ENCODE results near the gene METTL26. TPM values are rescaled to one million over a fixed set of nuclear protein-coding genes. Genes with fewer than 3 reads are reported as not detected.

METTL26 gene
- total and polyA plus RNA-seq, 10 of the 15 experiments (the other 5 are each of a cell fraction or from before 2014, with no cell fraction given) = 5.4 to 163 (median 79.3) TPM

DNA sequence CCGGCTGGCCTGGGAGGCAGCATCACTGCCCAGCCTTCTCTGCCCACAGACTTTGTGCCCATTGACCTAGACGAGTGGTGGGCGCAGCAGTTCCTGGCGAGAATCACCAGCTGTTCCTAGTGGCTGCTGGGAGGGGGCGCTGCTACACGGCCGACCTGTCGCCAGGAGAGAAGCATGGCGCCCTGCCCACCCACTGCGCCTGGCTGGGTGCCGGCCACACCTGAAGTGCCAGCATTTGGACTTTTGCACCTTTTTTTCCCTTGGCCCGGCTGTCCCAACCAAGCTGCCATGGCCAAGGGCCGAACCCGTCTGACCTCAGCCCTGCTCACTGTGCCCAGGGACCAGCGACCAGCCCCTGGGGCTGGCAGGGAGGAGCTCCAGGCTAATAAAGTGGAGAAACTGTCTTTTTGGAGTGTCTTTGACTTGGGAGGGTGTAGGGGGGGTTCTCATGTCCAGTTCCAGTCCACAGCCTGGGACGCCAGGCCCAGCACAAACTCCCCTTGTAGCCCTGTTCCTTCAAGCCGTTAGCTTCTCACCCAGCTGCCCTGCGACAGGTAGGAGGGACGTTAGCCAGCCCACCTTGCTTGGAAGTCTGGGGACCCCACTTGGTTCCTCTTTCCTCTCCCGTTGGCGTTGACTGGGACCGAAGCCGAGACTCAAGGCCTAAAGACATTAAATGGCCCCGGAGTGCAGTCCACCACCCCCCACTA is 12.1 kb upstream of the METTL26 start (continued):
- TF ChIP-seq, protein P1, sequence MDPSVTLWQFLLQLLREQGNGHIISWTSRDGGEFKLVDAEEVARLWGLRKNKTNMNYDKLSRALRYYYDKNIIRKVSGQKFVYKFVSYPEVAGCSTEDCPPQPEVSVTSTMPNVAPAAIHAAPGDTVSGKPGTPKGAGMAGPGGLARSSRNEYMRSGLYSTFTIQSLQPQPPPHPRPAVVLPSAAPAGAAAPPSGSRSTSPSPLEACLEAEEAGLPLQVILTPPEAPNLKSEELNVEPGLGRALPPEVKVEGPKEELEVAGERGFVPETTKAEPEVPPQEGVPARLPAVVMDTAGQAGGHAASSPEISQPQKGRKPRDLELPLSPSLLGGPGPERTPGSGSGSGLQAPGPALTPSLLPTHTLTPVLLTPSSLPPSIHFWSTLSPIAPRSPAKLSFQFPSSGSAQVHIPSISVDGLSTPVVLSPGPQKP (IDR thresholded peaks at IDR 0.05; ENCODE audit: low read depth, low read length) = no peak
- TF ChIP-seq, protein P2, sequence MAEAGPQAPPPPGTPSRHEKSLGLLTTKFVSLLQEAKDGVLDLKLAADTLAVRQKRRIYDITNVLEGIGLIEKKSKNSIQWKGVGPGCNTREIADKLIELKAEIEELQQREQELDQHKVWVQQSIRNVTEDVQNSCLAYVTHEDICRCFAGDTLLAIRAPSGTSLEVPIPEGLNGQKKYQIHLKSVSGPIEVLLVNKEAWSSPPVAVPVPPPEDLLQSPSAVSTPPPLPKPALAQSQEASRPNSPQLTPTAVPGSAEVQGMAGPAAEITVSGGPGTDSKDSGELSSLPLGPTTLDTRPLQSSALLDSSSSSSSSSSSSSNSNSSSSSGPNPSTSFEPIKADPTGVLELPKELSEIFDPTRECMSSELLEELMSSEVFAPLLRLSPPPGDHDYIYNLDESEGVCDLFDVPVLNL (IDR thresholded peaks at IDR 0.05; ENCODE audit: low read depth, low read length) = no peak
- TF ChIP-seq CHD2 (IDR thresholded peaks at IDR 0.05; ENCODE audit: borderline replicate concordance, low read depth, low read length) = no peak
- no peak for TF ChIP-seq NR2C2 (IDR thresholded peaks at IDR 0.05; ENCODE audit: borderline replicate concordance, control insufficient read depth, insufficient read length, low read depth)
- TF ChIP-seq HSF1 (IDR thresholded peaks at IDR 0.05; ENCODE audit: low read depth, low read length) = no peak
- TF ChIP-seq TCF7 (IDR thresholded peaks at IDR 0.05; ENCODE audit: borderline replicate concordance) = no peak
- TF ChIP-seq, protein P3, sequence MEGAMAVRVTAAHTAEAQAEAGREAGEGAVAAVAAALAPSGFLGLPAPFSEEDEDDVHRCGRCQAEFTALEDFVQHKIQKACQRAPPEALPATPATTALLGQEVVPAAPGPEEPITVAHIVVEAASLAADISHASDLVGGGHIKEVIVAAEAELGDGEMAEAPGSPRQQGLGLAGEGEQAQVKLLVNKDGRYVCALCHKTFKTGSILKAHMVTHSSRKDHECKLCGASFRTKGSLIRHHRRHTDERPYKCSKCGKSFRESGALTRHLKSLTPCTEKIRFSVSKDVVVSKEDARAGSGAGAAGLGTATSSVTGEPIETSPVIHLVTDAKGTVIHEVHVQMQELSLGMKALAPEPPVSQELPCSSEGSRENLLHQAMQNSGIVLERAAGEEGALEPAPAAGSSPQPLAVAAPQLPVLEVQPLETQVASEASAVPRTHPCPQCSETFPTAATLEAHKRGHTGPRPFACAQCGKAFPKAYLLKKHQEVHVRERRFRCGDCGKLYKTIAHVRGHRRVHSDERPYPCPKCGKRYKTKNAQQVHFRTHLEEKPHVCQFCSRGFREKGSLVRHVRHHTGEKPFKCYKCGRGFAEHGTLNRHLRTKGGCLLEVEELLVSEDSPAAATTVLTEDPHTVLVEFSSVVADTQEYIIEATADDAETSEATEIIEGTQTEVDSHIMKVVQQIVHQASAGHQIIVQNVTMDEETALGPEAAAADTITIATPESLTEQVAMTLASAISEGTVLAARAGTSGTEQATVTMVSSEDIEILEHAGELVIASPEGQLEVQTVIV (IDR thresholded peaks at IDR 0.05; ENCODE audit: borderline replicate concordance, partially characterized antibody) = no peak
- no peak for TF ChIP-seq HDAC2 (IDR thresholded peaks at IDR 0.05)
- TF ChIP-seq ZZZ3 (IDR thresholded peaks at IDR 0.05; ENCODE audit: control insufficient read depth, insufficient read length, low read depth) = no peak
- no peak for TF ChIP-seq SUZ12 (IDR thresholded peaks at IDR 0.05; ENCODE audit: unreplicated experiment)
- TF ChIP-seq SIN3A (IDR thresholded peaks at IDR 0.05; ENCODE audit: low read depth, low read length) = peak; percentile 50; the same call in 1 of the 2 replicates
- no peak for TF ChIP-seq CREB1 (IDR thresholded peaks at IDR 0.05; ENCODE audit: low read depth)
- TF ChIP-seq, protein P4, sequence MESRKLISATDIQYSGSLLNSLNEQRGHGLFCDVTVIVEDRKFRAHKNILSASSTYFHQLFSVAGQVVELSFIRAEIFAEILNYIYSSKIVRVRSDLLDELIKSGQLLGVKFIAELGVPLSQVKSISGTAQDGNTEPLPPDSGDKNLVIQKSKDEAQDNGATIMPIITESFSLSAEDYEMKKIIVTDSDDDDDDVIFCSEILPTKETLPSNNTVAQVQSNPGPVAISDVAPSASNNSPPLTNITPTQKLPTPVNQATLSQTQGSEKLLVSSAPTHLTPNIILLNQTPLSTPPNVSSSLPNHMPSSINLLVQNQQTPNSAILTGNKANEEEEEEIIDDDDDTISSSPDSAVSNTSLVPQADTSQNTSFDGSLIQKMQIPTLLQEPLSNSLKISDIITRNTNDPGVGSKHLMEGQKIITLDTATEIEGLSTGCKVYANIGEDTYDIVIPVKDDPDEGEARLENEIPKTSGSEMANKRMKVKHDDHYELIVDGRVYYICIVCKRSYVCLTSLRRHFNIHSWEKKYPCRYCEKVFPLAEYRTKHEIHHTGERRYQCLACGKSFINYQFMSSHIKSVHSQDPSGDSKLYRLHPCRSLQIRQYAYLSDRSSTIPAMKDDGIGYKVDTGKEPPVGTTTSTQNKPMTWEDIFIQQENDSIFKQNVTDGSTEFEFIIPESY (IDR thresholded peaks at IDR 0.05) = no peak
- 0 out of 2 replicates have a peak, but pooled peaks have one; percentile 35 for TF ChIP-seq TCF3 (IDR thresholded peaks at IDR 0.05; ENCODE audit: borderline replicate concordance, insufficient read depth, low read depth, low read length)
- no peak for TF ChIP-seq FOXK2 (IDR thresholded peaks at IDR 0.05)
- TF ChIP-seq SREBF2 (IDR thresholded peaks at IDR 0.05; ENCODE audit: low read length) = no peak
- TF ChIP-seq ZNF24 (IDR thresholded peaks at IDR 0.05) = no peak
- peak; percentile 65; the same call in 1 of the 2 replicates for TF ChIP-seq TCF12 (IDR thresholded peaks at IDR 0.05; ENCODE audit: low read depth, low read length)
- TF ChIP-seq HDGF (IDR thresholded peaks at IDR 0.05) = peak; percentile 67; the same call in 1 of the 2 replicates
- peak in 1 of 2 experiments; percentile 4; a peak in 1 of 3 replicates for TF ChIP-seq EGR1 (IDR thresholded peaks at IDR 0.05; ENCODE audit: borderline replicate concordance in 1 of 2, low read depth in 2 of 2, low read length in 2 of 2)
- TF ChIP-seq FOXM1 (IDR thresholded peaks at IDR 0.05; ENCODE audit: low read depth, low read length) = no peak
- TF ChIP-seq STAT1 (conservative IDR thresholded peaks at IDR 0.05) = no peak
- peak; percentile 90 for TF ChIP-seq YY1 (IDR thresholded peaks at IDR 0.05; ENCODE audit: low read depth, low read length)
- no peak for TF ChIP-seq ZSCAN29 (IDR thresholded peaks at IDR 0.05)

Measured in GM12878 (cell line).